BLaER1 (cell line): Measurements from ENCODE around the gene PTPRT.

Experiments used
- H3K27ac ChIP-seq: shearing (Covaris generic); formaldehyde crosslinking; 2 replicates; pipeline ENCODE4 v1.8.1; 2022
- H3K27me3 ChIP-seq: shearing (Covaris generic); formaldehyde crosslinking; 2 replicates; pipeline ENCODE4 v1.8.1; 2022
- H3K36me3 ChIP-seq: shearing (Covaris generic); formaldehyde crosslinking; 2 replicates; pipeline ENCODE4 v1.8.1; 2022
- H3K4me1 ChIP-seq: shearing (Covaris generic); formaldehyde crosslinking; 2 replicates; pipeline ENCODE4 v1.8.1; 2022
- H3K4me2 ChIP-seq: shearing (Covaris generic); formaldehyde crosslinking; 2 replicates; pipeline ENCODE4 v1.8.1; 2022
- H3K4me3 ChIP-seq: shearing (Covaris generic); formaldehyde crosslinking; 2 replicates; pipeline ENCODE4 v1.8.1; 2022
- H3K9ac ChIP-seq: shearing (Covaris generic); formaldehyde crosslinking; 2 replicates; pipeline ENCODE4 v1.8.1; 2022
- H3K9me3 ChIP-seq: shearing (Covaris generic); formaldehyde crosslinking; 2 replicates; pipeline ENCODE4 v1.8.1; 2022
- H4K20me1 ChIP-seq: shearing (Covaris generic); formaldehyde crosslinking; 2 replicates; pipeline ENCODE4 v1.8.1; 2022
- Cebpa-rat ChIP-seq: shearing (Covaris generic); IDR thresholded peaks from 2 replicates; pipeline ENCODE4 v1.8.1; 2022

The PTPRT gene

GRCh38 chr20:42963796-42964195 is 225.9 kb downstream of the PTPRT start:
- no peaks in the 10 kb centered on the region for H3K36me3 ChIP-seq
- H4K20me1 ChIP-seq, result no peaks in the 10 kb centered on the region
- peaks cover under 1% of the 10 kb centered on the region; the same call in 1 of the 2 replicates for H3K9me3 ChIP-seq
- no peak overlapping the region for H3K27ac ChIP-seq
- no peaks in the 10 kb centered on the region for H3K27me3 ChIP-seq
- H3K4me3 ChIP-seq, result no peak overlapping the region
- TF ChIP-seq Cebpa-rat, result no peak
- H3K4me1 ChIP-seq, result peaks cover 16% of the 10 kb centered on the region
- H3K4me2 ChIP-seq, result no peak overlapping the region
- H3K9ac ChIP-seq, result no peak overlapping the region

GRCh38 chr20:42961771-42962170 is 227.9 kb downstream of the PTPRT start:
- Histone ChIP-seq H3K27me3 (no peaks in the 10 kb centered on the region), H3K27ac (no peak overlapping the region), H3K4me3 (no peak overlapping the region), H3K9ac (no peak overlapping the region), H3K4me2 (no peak overlapping the region), H3K9me3 (no peaks in the 10 kb centered on the region), H3K4me1 (peaks cover 10% of the 10 kb centered on the region), H4K20me1 (no peaks in the 10 kb centered on the region), H3K36me3 (no peaks in the 10 kb centered on the region)
- no peak for TF ChIP-seq Cebpa-rat

GRCh38 chr20:42959996-42960395 is 229.7 kb downstream of the PTPRT start:
- H3K9ac ChIP-seq, result no peak overlapping the region

GRCh38 chr20:42958367-42959069 is 231.2 kb downstream of the PTPRT start:
- Histone ChIP-seq H4K20me1 (no peaks in the 10 kb centered on the region), H3K9me3 (no peaks in the 10 kb centered on the region), H3K27ac (no peak overlapping the region), H3K36me3 (no peaks in the 10 kb centered on the region), H3K4me3 (no peak overlapping the region), H3K27me3 (no peaks in the 10 kb centered on the region), H3K4me1 (no peaks in the 10 kb centered on the region), H3K9ac (no peak overlapping the region), H3K4me2 (no peak overlapping the region)
- TF ChIP-seq Cebpa-rat, result no peak

More at GRCh38 chr20:42959996-42960395, 229.7 kb downstream of the PTPRT start:
- H3K27me3 ChIP-seq, result no peaks in the 10 kb centered on the region
- no peak overlapping the region for H3K27ac ChIP-seq
- no peaks in the 10 kb centered on the region for H3K4me1 ChIP-seq
- no peaks in the 10 kb centered on the region for H3K9me3 ChIP-seq
- H3K4me2 ChIP-seq, result no peak overlapping the region
- H3K36me3 ChIP-seq, result no peaks in the 10 kb centered on the region
- no peak for TF ChIP-seq Cebpa-rat
- no peaks in the 10 kb centered on the region for H4K20me1 ChIP-seq
- no peak overlapping the region for H3K4me3 ChIP-seq

GRCh38 chr20:42957704-42958095 is 232.0 kb downstream of the PTPRT start:
- no peak overlapping the region for H3K9ac ChIP-seq
- no peaks in the 10 kb centered on the region for H3K27me3 ChIP-seq
- H3K4me3 ChIP-seq, result no peak overlapping the region
- no peaks in the 10 kb centered on the region for H3K4me1 ChIP-seq
- no peaks in the 10 kb centered on the region for H4K20me1 ChIP-seq
- H3K4me2 ChIP-seq, result no peak overlapping the region
- no peaks in the 10 kb centered on the region for H3K36me3 ChIP-seq
- no peaks in the 10 kb centered on the region for H3K9me3 ChIP-seq
- TF ChIP-seq Cebpa-rat, result no peak
- no peak overlapping the region for H3K27ac ChIP-seq

GRCh38 chr20:42957018-42957703 is 232.5 kb downstream of the PTPRT start:
- Histone ChIP-seq H3K36me3 (no peaks in the 10 kb centered on the region), H3K27ac (no peak overlapping the region), H3K4me1 (no peaks in the 10 kb centered on the region), H3K4me3 (no peak overlapping the region), H3K4me2 (no peak overlapping the region), H4K20me1 (no peaks in the 10 kb centered on the region), H3K9ac (no peak overlapping the region), H3K27me3 (no peaks in the 10 kb centered on the region), H3K9me3 (no peaks in the 10 kb centered on the region)
- TF ChIP-seq Cebpa-rat, result no peak

GRCh38 chr20:42955713-42956112 is 234.0 kb downstream of the PTPRT start:
- no peak overlapping the region for H3K9ac ChIP-seq
- TF ChIP-seq Cebpa-rat, result no peak
- no peak overlapping the region for H3K4me2 ChIP-seq
- H3K36me3 ChIP-seq, result no peaks in the 10 kb centered on the region
- H3K4me1 ChIP-seq, result no peaks in the 10 kb centered on the region
- H3K27ac ChIP-seq, result no peak overlapping the region
- no peaks in the 10 kb centered on the region for H3K9me3 ChIP-seq
- H3K27me3 ChIP-seq, result no peaks in the 10 kb centered on the region
- no peak overlapping the region for H3K4me3 ChIP-seq
- H4K20me1 ChIP-seq, result no peaks in the 10 kb centered on the region

- Histone ChIP-seq H3K9me3 (no peaks in the 10 kb centered on the region), H3K4me3 (no peak overlapping the region), H4K20me1 (no peaks in the 10 kb centered on the region), H3K36me3 (no peaks in the 10 kb centered on the region), H3K27me3 (no peaks in the 10 kb centered on the region), H3K27ac (no peak overlapping the region), H3K4me2 (no peak overlapping the region), H3K9ac (no peak overlapping the region), H3K4me1 (no peaks in the 10 kb centered on the region)
- no peak for TF ChIP-seq Cebpa-rat
Observed at GRCh38 chr20:42954951-42955350, 234.8 kb downstream of the PTPRT start.

GRCh38 chr20:42949950-42950349 is 239.8 kb downstream of the PTPRT start:
- TF ChIP-seq Cebpa-rat, result no peak
- Histone ChIP-seq H3K4me2 (no peak overlapping the region), H3K27me3 (no peaks in the 10 kb centered on the region), H3K27ac (no peak overlapping the region), H3K9ac (no peak overlapping the region), H3K36me3 (no peaks in the 10 kb centered on the region), H4K20me1 (no peaks in the 10 kb centered on the region), H3K9me3 (0 out of 2 replicates have a peak, but pooled peaks cover 6% of the 10 kb centered on the region), H3K4me3 (no peak overlapping the region), H3K4me1 (no peaks in the 10 kb centered on the region)

GRCh38 chr20:42945234-42945994 is 244.3 kb downstream of the PTPRT start:
- Histone ChIP-seq H3K4me3 (no peak overlapping the region), H3K27ac (no peak overlapping the region), H3K9me3 (0 out of 2 replicates have a peak, but pooled peaks cover 6% of the 10 kb centered on the region), H3K4me1 (no peaks in the 10 kb centered on the region), H3K4me2 (no peak overlapping the region), H4K20me1 (no peaks in the 10 kb centered on the region), H3K9ac (no peak overlapping the region), H3K36me3 (no peaks in the 10 kb centered on the region), H3K27me3 (no peaks in the 10 kb centered on the region)
- TF ChIP-seq Cebpa-rat, result peak; percentile 41; the same call in 1 of the 2 replicates
